HG03571 (cell line): ENCODE data around the gene TTC17.
A peak's percentile ranks its signal among the peaks of the same experiment; 100 is the strongest.
"Not testable (repeated sequence)": the region's sequence is repeated elsewhere in the genome, so short reads cannot be mapped to it uniquely, and the experiment has no call there.

Experiments
- ATAC-seq: cut with Tn5 transposase; IDR thresholded peaks from one replicate; pipeline ENCODE4 v1.9.1; 2021; ENCODE audit not compliant: unreplicated experiment

TTC17 gene

GRCh38 chr11:43358801-43359421 is at the start of gene TTC17:
TSS of gene TTC17 (plus strand) at chr11:43358920. CDS start at chr11:43358955, 35 bp downstream.
- ATAC-seq: peak; percentile 93

GRCh38 chr11:43311791-43312607 is 46.7 kb upstream of the TTC17 start, which contains the start of gene API5:
TSS of gene API5 (plus strand) at chr11:43311996. CDS start at chr11:43312128, 132 bp downstream.
- peak; percentile 99 for ATAC-seq

GRCh38 chr11:43315966-43316365 is 42.8 kb upstream of the TTC17 start:
- no peak for ATAC-seq

GRCh38 chr11:43316451-43316850 is 42.3 kb upstream of the TTC17 start:
- ATAC-seq: no peak

GRCh38 chr11:43327987-43328386 is 30.7 kb upstream of the TTC17 start:
- no peak for ATAC-seq

GRCh38 chr11:43328482-43328881 is 30.2 kb upstream of the TTC17 start:
- no peak for ATAC-seq

GRCh38 chr11:43341159-43341558 is 17.6 kb upstream of the TTC17 start:
- ATAC-seq: no peak

GRCh38 chr11:43351426-43351825 is 7.3 kb upstream of the TTC17 start:
- ATAC-seq: not testable (repeated sequence)

GRCh38 chr11:43354311-43354710 is 4.4 kb upstream of the TTC17 start:
- ATAC-seq: no peak

GRCh38 chr11:43356336-43356735 is 2.4 kb upstream of the TTC17 start:
- ATAC-seq: no peak

- no peak for ATAC-seq
Observed at GRCh38 chr11:43358279-43358800, 380 bp upstream of the TTC17 start.

- peak; percentile 44 for ATAC-seq
Observed at GRCh38 chr11:43359422-43359818, 700 bp downstream of the TTC17 start.

GRCh38 chr11:43360361-43361032 is 1.8 kb downstream of the TTC17 start:
- ATAC-seq: no peak

- ATAC-seq: no peak
Observed at GRCh38 chr11:43366677-43367076, 8.0 kb downstream of the TTC17 start.

- ATAC-seq: no peak
Observed at GRCh38 chr11:43367382-43368178, 8.9 kb downstream of the TTC17 start.

GRCh38 chr11:43376065-43376464 is 17.3 kb downstream of the TTC17 start:
- no peak for ATAC-seq

- ATAC-seq: no peak
Observed at GRCh38 chr11:43376594-43376993, 17.9 kb downstream of the TTC17 start.

- no peak for ATAC-seq
Observed at GRCh38 chr11:43377389-43377788, 18.7 kb downstream of the TTC17 start.

GRCh38 chr11:43378897-43379296 is 20.2 kb downstream of the TTC17 start:
- ATAC-seq: no peak

- no peak for ATAC-seq
Observed at GRCh38 chr11:43381802-43382201, 23.1 kb downstream of the TTC17 start.

GRCh38 chr11:43382614-43383013 is 23.9 kb downstream of the TTC17 start:
- ATAC-seq: no peak
